ENCODE measurements around the gene ABI1.
"Not testable (repeated sequence)": the region's sequence is repeated elsewhere in the genome, so short reads cannot be mapped to it uniquely, and the experiment has no call there.

The ABI1 gene

DNA sequence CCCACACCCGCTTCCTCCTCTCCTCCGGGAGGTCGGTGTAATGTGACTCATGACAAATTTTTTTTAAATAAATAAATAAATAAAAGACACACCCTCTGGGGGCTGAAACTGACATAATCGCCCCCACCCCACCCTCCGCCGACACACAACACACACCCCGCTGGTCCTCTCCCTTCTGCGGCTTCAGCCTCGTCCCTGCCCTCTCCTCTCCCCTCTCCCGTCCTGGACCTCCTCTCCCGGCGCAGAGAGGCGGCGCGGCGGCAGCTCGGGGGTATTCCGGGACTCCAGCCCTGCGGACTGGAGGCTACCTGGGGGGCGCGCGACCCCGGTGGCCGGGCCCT is 686 bp downstream of the ABI1 start:
- no peak for TF ChIP-seq CTCF (conservative IDR thresholded peaks at IDR 0.05; ENCODE audit: control insufficient read depth, insufficient read depth, low read depth, low read length)
- H3K4me3 ChIP-seq (ENCODE audit: control insufficient read depth, low read depth, low read length) = peak overlapping the region; percentile 91
- peak; percentile 77 for DNase-seq (ENCODE audit: low read depth)

- no peak for DNase-seq (ENCODE audit: low read depth)
- no peak for TF ChIP-seq CTCF (conservative IDR thresholded peaks at IDR 0.05; ENCODE audit: control insufficient read depth, insufficient read depth, low read depth, low read length)
- H3K4me3 ChIP-seq (ENCODE audit: control insufficient read depth, low read depth, low read length) = peak overlapping the region; percentile 91
Observed at GRCh38 chr10:26859241-26860101, 1.3 kb downstream of the ABI1 start.

DNA sequence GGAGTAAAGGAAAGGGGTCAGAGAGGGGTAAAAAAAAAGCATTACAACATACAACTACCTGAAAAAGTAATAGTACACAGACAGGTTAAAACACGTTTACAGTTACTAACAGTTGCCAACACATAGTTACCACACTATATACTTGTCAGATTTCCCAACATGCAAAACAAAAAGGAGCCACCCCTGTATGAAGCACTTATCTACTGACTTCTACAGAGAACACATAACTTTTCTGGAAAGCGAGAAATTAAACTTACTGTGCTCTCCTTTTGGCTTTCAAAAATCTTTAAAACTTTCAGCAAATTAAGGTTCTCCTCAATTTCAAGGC is 2.1 kb downstream of the ABI1 start:
- peak; percentile 25 for DNase-seq (ENCODE audit: low read depth)
- peak overlapping the region; percentile 91 for H3K4me3 ChIP-seq (ENCODE audit: control insufficient read depth, low read depth, low read length)
- no peak for TF ChIP-seq CTCF (conservative IDR thresholded peaks at IDR 0.05; ENCODE audit: control insufficient read depth, insufficient read depth, low read depth, low read length)

DNA sequence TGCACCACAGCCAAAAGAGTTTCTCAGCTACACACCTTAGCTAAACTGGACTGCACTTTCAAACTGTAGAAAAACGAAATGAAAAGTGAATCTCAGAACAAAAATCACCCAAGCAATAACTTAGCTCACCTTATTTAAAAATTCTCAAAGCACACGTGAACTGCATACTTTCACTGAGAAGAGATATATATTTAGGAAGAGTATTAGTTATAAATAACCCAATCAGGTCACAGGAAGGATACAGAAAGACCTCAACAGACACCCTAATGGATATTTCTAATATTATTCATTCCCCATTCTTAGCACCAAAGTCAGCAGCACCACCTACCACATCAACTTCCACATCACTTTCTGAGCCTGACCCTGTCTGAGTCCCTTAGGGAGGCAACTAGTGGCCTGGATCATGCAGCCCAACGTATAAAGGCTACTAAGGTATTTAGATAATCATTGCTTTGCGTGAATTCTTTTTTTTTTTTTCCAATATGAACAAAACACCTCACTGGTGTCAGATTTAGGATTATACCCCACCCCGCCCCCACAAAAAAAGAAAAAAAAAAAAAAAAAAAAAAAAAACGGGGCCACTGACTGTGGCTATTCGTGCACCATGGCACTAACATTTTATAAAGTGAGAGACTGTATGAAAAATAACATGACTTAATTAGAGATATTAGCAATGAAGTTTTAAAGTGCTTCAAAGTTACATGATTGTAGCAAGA is 2.6 kb downstream of the ABI1 start:
- DNase-seq (ENCODE audit: low read depth) = peak; percentile 39
- peak overlapping the region; percentile 91 for H3K4me3 ChIP-seq (ENCODE audit: control insufficient read depth, low read depth, low read length)
- no peak for TF ChIP-seq CTCF (conservative IDR thresholded peaks at IDR 0.05; ENCODE audit: control insufficient read depth, insufficient read depth, low read depth, low read length)

- DNase-seq (ENCODE audit: low read depth); H3K4me3 ChIP-seq (ENCODE audit: control insufficient read depth, low read depth, low read length): not testable (repeated sequence)
Observed at GRCh38 chr10:26857553-26857952, 3.2 kb downstream of the ABI1 start.

DNA sequence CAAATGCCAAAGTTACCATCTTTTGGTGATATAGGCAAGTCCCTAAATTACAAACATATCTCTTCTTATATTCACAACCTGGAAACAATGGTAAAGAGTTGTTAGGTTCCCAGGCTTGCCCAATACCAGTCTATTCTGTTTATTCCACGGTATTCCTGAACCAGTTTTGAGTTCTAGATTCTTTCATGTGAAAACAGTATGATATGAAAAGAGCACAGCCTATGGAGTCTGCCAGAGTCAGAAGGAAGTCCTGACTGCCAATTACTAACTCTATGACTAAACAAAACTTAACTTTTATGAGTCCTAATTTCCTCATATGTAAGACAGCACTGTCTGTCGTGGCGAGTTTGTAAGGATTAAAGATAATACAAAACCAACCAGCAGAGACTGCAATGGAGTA is 5.6 kb downstream of the ABI1 start:
- TF ChIP-seq CTCF (conservative IDR thresholded peaks at IDR 0.05; ENCODE audit: control insufficient read depth, insufficient read depth, low read depth, low read length) = no peak
- no peak overlapping the region for H3K4me3 ChIP-seq (ENCODE audit: control insufficient read depth, low read depth, low read length)
- peak; percentile 57 for DNase-seq (ENCODE audit: low read depth)

GRCh38 chr10:26854524-26854923 is 6.2 kb downstream of the ABI1 start:
- TF ChIP-seq CTCF (conservative IDR thresholded peaks at IDR 0.05; ENCODE audit: control insufficient read depth, insufficient read depth, low read depth, low read length) = no peak
- no peak overlapping the region for H3K4me3 ChIP-seq (ENCODE audit: control insufficient read depth, low read depth, low read length)
- DNase-seq (ENCODE audit: low read depth) = no peak
